HepG2 (cell line): ENCODE measurements around the gene HTR1B. TPM values are rescaled to one million over a fixed set of nuclear protein-coding genes. Genes with fewer than 3 reads are reported as not detected.

Experiments used
- ATAC-seq: fragments of 200-7000 bp; cut with Tn5 transposase; 3 replicates; pipeline ENCODE4 v1.9.1; 2020; ENCODE audit warnings: mild to moderate bottlenecking, moderate library complexity
- BruUV-seq: library from RNA; stranded (reverse); fragments of 400-500 nt; replicated peaks from 2 replicates; lab custom pipeline; 2021; lab: Mats Ljungman, UMichigan
- CTCF ChIA-PET: fragments of 300-600 bp; formaldehyde crosslinking; extraction: SDS; loops from one replicate; lab custom pipeline; 2021; ENCODE audit warnings: low total read pairs, inconsistent platforms, low intra/inter-chr PET ratio; lab: Yijun Ruan, JAX
- POLR2A ChIA-PET: fragments of 350-600 bp; sonication (Branson Sonifier 250); formaldehyde crosslinking; loops from one replicate; lab custom pipeline; 2020; ENCODE audit warnings: antibody characterized with exemption, inconsistent platforms; lab: Yijun Ruan, JAX
- DNase-seq: peaks from one replicate; pipeline ENCODE4 v3.0.0-alpha.2; 2015; ENCODE audit warnings: low spot score
- FAIRE-seq: peaks from 3 replicates; lab custom pipeline; 2011; peaks lifted over from hg19 to GRCh38; lab: Jason Lieb, UNC
- H2AFZ ChIP-seq: one replicate; pipeline ENCODE4 v1.6.1; 2011; ENCODE audit warnings: low read length, inconsistent platforms
- H3K27ac ChIP-seq: fragments of 300-600 bp; 3 replicates; pipeline ENCODE4 v1.8.0; 2011; ENCODE audit warnings: mixed run types, mild to moderate bottlenecking, mixed read lengths, low read length, inconsistent platforms; ENCODE audit not compliant: insufficient read depth; ENCODE audit errors: extremely low read length
- H3K27me3 ChIP-seq, 2 experiments: fragments of 200-600 bp in 1 of 2; 2 replicates in 1 of 2; 3 replicates in 1 of 2; pipeline versions ENCODE4 v1.6.0 to v1.8.0; 2011; ENCODE audit warnings: low read length in 2 of 2, mild to moderate bottlenecking in 2 of 2, moderate library complexity in 2 of 2, inconsistent platforms in 1 of 2; ENCODE audit not compliant: insufficient read depth in 2 of 2, control insufficient read depth in 1 of 2
- H3K36me3 ChIP-seq, 2 experiments: fragments of 200-600 bp in 1 of 2; replicated peaks in 1 of 2; 2 replicates in 1 of 2; 3 replicates in 1 of 2; pipeline versions ENCODE4 v1.5.1 to v1.8.0; 2011; ENCODE audit warnings: low read length in 2 of 2, inconsistent platforms in 1 of 2; ENCODE audit not compliant: insufficient read depth in 2 of 2, control insufficient read depth in 1 of 2
- H3K4me1 ChIP-seq: 2 replicates; pipeline ENCODE4 v1.5.1; 2012; ENCODE audit warnings: low read length, inconsistent platforms; ENCODE audit not compliant: insufficient read depth
- H3K4me2 ChIP-seq: 2 replicates; pipeline ENCODE4 v1.6.0; 2011; ENCODE audit warnings: low read depth, low read length, inconsistent platforms
- H3K4me3 ChIP-seq, 3 experiments: fragments of 200-600 bp in 1 of 3; sonication (generic), shearing (Covaris generic) in 1 of 3; replicated peaks in 1 of 3; 2 replicates each; pipeline ENCODE4 v1.5.1; 2011 to 2016; ENCODE audit warnings: low read length in 3 of 3, inconsistent platforms in 2 of 3, low read depth in 2 of 3, mild to moderate bottlenecking in 2 of 3, control low read depth in 1 of 3, mixed read lengths in 1 of 3; ENCODE audit not compliant: insufficient read depth in 1 of 3
- H3K79me2 ChIP-seq: one replicate; pipeline ENCODE4 v1.6.1; 2011; ENCODE audit warnings: low read length, inconsistent platforms; ENCODE audit not compliant: insufficient read depth
- H3K9ac ChIP-seq: 2 replicates; pipeline ENCODE4 v1.6.0; 2011; ENCODE audit warnings: mild to moderate bottlenecking, low read depth, low read length, inconsistent platforms; ENCODE audit not compliant: insufficient read depth
- H3K9me3 ChIP-seq: 2 replicates; pipeline ENCODE4 v1.5.1; 2012; ENCODE audit warnings: mild to moderate bottlenecking, low read length
- H4K20me1 ChIP-seq: 2 replicates; pipeline ENCODE4 v1.6.0; 2011; ENCODE audit warnings: inconsistent platforms, mild to moderate bottlenecking, low read length, moderate library complexity; ENCODE audit not compliant: insufficient read depth
- CC2D1A ChIP-seq: sonication (generic); formaldehyde crosslinking; IDR thresholded peaks from 2 replicates; pipeline ENCODE4 v1.8.1; 2023; ENCODE audit warnings: mild to moderate bottlenecking, missing genetic modification reagents
- CREM ChIP-seq, 2 experiments: sonication (generic) in 1 of 2; formaldehyde crosslinking in 1 of 2; IDR thresholded peaks; 2 replicates each; pipeline versions ENCODE4 v1.4.0 to v1.6.1; 2016 to 2020; ENCODE audit warnings: antibody characterized with exemption in 1 of 2, mild to moderate bottlenecking in 1 of 2, missing genetic modification reagents in 1 of 2
- FOXC1 ChIP-seq: sonication (generic); formaldehyde crosslinking; IDR thresholded peaks from 2 replicates; pipeline ENCODE4 v1.8.0; 2022; ENCODE audit warnings: mild to moderate bottlenecking, missing genetic modification reagents, borderline replicate concordance
- FOXO1 ChIP-seq: sonication (generic); formaldehyde crosslinking; IDR thresholded peaks from 2 replicates; pipeline ENCODE4 v1.4.0; 2020; ENCODE audit warnings: missing genetic modification reagents
- KDM6A ChIP-seq: IDR thresholded peaks from 2 replicates; pipeline ENCODE4 v1.6.1; 2016; ENCODE audit warnings: low read depth
- MXD3 ChIP-seq: IDR thresholded peaks from 2 replicates; pipeline ENCODE4 v1.6.1; 2016; ENCODE audit warnings: mild to moderate bottlenecking, missing biosample characterization, missing genetic modification reagents
- NFRKB ChIP-seq: fragments of 450-650 bp; IDR thresholded peaks from 2 replicates; pipeline ENCODE4 v1.6.1; 2017
- NR2F1 ChIP-seq, 2 experiments: fragments of 450-650 bp in 1 of 2; formaldehyde crosslinking in 1 of 2; IDR thresholded peaks; 2 replicates each; pipeline versions ENCODE4 v1.5.0 to v1.6.1; 2016 to 2020; ENCODE audit warnings: mild to moderate bottlenecking in 1 of 2, missing compliant biosample characterization in 1 of 2, missing genetic modification reagents in 1 of 2, moderate library complexity in 1 of 2
- RAD51 ChIP-seq: fragments of 450-650 bp; IDR thresholded peaks from 2 replicates; pipeline ENCODE4 v1.6.1; 2016; ENCODE audit warnings: borderline replicate concordance
- TOE1 ChIP-seq: sonication (generic); formaldehyde crosslinking; IDR thresholded peaks from 2 replicates; pipeline ENCODE4 v1.4.0; 2020; ENCODE audit warnings: mild to moderate bottlenecking, missing genetic modification reagents
- ZBTB1 ChIP-seq: sonication (generic); formaldehyde crosslinking; IDR thresholded peaks from 2 replicates; pipeline ENCODE4 v1.4.0; 2020; ENCODE audit warnings: missing genetic modification reagents, borderline replicate concordance
- ZNF280B ChIP-seq: sonication (generic); formaldehyde crosslinking; IDR thresholded peaks from 2 replicates; pipeline ENCODE4 v1.5.0; 2020; ENCODE audit warnings: missing genetic modification reagents, mild to moderate bottlenecking, borderline replicate concordance
- ZNF766 ChIP-seq: sonication (generic); formaldehyde crosslinking; IDR thresholded peaks from 2 replicates; pipeline ENCODE4 v1.5.0; 2020; ENCODE audit warnings: missing genetic modification reagents, borderline replicate concordance
- ZNF800 ChIP-seq: sonication (generic); formaldehyde crosslinking; IDR thresholded peaks from 2 replicates; pipeline ENCODE4 v1.4.0; 2020; ENCODE audit warnings: missing genetic modification reagents
- WGBS: methylation state at CpG from one replicate; pipeline ENCODE4 v1.1.6; 2017; ENCODE audit warnings: low lambda C conversion rate; 5-methylcytosine and 5-hydroxymethylcytosine counted together
- in situ Hi-C: cut with HindIII; loops from 2 replicates; pipeline ENCODE4 v1.10.0; 2017; ENCODE audit warnings: low pct_unique_long_range_greater_than_20kb; ENCODE audit not compliant: extremely low pct_ligation_motif_present
- intact Hi-C: fragments of 100-400 bp; cut with micrococcal nuclease; formaldehyde crosslinking; loops from one replicate; pipeline ENCODE4 v1.10.0; 2022; ENCODE audit not compliant: unreplicated experiment
- polyA plus RNA-seq, 8 experiments: library from polyadenylated mRNA; depleted of rRNA in 3 of 8; stranded (reverse) in 7 of 8; unstranded in 1 of 8; fragments of >200 nt; fragmentation: Illumina TruSeq in 4 of 8; extraction: Trizol in 4 of 8; gene quantifications; 2 replicates each; pipeline versions ENCODE4 v1.2.1 to v1.2.3, GENCODE V29; 2011 to 2016; ENCODE audit warnings: low read depth in 4 of 8, missing spikeins in 1 of 8, mixed read lengths in 1 of 8; ENCODE audit not compliant: insufficient read depth in 1 of 8
- total RNA-seq, 5 experiments: library from RNA; depleted of rRNA; stranded (reverse); fragments of >200 nt; fragmentation: Illumina TruSeq; extraction: Trizol; gene quantifications; 2 replicates each; pipeline ENCODE4 v1.2.3, GENCODE V29; 2016; ENCODE audit warnings: low read depth in 1 of 5

Gene HTR1B
- total and polyA plus RNA-seq, 2 of the 13 experiments (the other 11 are each of a cell fraction or from before 2014, with no cell fraction given), result not detected

- no peak for TF ChIP-seq KDM6A (CRISPR knock-in tag)
- no peak for TF ChIP-seq ZNF800 (CRISPR knock-in tag)
- TF ChIP-seq NFRKB, result no peak
- no peak for TF ChIP-seq FOXO1 (CRISPR knock-in tag)
- TF ChIP-seq CC2D1A (CRISPR knock-in tag), result no peak
- TF ChIP-seq MXD3, result no peak
- no peak for TF ChIP-seq ZNF766 (CRISPR knock-in tag)
- no peak for TF ChIP-seq RAD51
- TF ChIP-seq TOE1 (CRISPR knock-in tag), result no peak
- no peak for TF ChIP-seq FOXC1 (CRISPR knock-in tag)
- no peak for TF ChIP-seq ZBTB1 (CRISPR knock-in tag)
- no peak for TF ChIP-seq ZNF280B
- TF ChIP-seq CREM (IDR thresholded peaks at IDR 0.05), result no peak
- TF ChIP-seq CREM (CRISPR knock-in tag; IDR thresholded peaks at IDR 0.05), result no peak
- TF ChIP-seq NR2F1 (CRISPR knock-in tag; IDR thresholded peaks at IDR 0.05), result no peak
- H3K4me1 ChIP-seq, result no peaks in the 10 kb centered on the region
- H3K79me2 ChIP-seq, result no peaks in the 10 kb centered on the region
- no peak overlapping the region for H3K27ac ChIP-seq
- DNase-seq (no peak), FAIRE-seq (no peak), ATAC-seq (no peak)
- H3K4me2 ChIP-seq, result no peak overlapping the region
- no peak overlapping the region for H2AFZ ChIP-seq
- H4K20me1 ChIP-seq, result no peaks in the 10 kb centered on the region
- H3K9me3 ChIP-seq, result no peaks in the 10 kb centered on the region
- POLR2A ChIA-PET, result no interaction called here
- no peak overlapping the region for H3K4me3 ChIP-seq
- intact Hi-C loops, result no loop called here
- no peaks in the 10 kb centered on the region for H3K36me3 ChIP-seq
- CTCF ChIA-PET, result no interaction called here
- H3K27me3 ChIP-seq, result no peaks in the 10 kb centered on the region
- in situ Hi-C loops, result no loop called here
- no TSS peak for BruUV-seq
- WGBS, result 17% methylated on average over 1 of the region's 1 CpG
- no peak overlapping the region for H3K9ac ChIP-seq
Measured at GRCh38 chr6:77425216-77425615, 38.1 kb downstream of the HTR1B start.
